Endothelial cell of umbilical vein (primary cell): ENCODE results near the gene CEP350. TPM values are rescaled to one million over a fixed set of nuclear protein-coding genes. Genes with fewer than 3 reads are reported as not detected.

Source experiments
- BruUV-seq: library from RNA; stranded (reverse); fragments of 400-500 nt; replicated peaks from 2 replicates; lab custom pipeline; 2021; lab: Mats Ljungman, UMichigan
- CTCF ChIA-PET: fragments of 300-600, 350-600 bp; sonication (Branson Sonifier 250); formaldehyde crosslinking; loops from one replicate; lab custom pipeline; 2021; ENCODE audit warnings: antibody characterized with exemption, inconsistent platforms; lab: Charles Lee
- POLR2A ChIA-PET: fragments of 300-600, 350-600 bp; sonication (Branson Sonifier 250); formaldehyde crosslinking; loops from one replicate; lab custom pipeline; 2021; ENCODE audit warnings: antibody characterized with exemption, inconsistent platforms; lab: Charles Lee
- DNase-seq: peaks from one replicate; pipeline ENCODE4 v3.0.0-alpha.2; 2011; ENCODE audit warnings: low read depth, low spot score
- FAIRE-seq: peaks from 2 replicates; lab custom pipeline; 2011; peaks lifted over from hg19 to GRCh38; lab: Jason Lieb, UNC
- H2AFZ ChIP-seq: 2 replicates; pipeline ENCODE4 v1.6.0; 2012; ENCODE audit warnings: low read depth, low read length, control low read depth, inconsistent platforms
- H3K27ac ChIP-seq: 2 replicates; pipeline ENCODE4 v1.5.1; 2011; ENCODE audit warnings: low read depth, mild to moderate bottlenecking, control low read depth, low read length, moderate library complexity; ENCODE audit not compliant: insufficient read depth
- H3K27me3 ChIP-seq, 2 experiments: 2 replicates each; pipeline versions ENCODE4 v1.6.0 to v1.6.1; 2011; ENCODE audit warnings: low read length in 2 of 2, mixed read lengths in 1 of 2; ENCODE audit not compliant: control insufficient read depth in 2 of 2, insufficient read depth in 2 of 2
- H3K36me3 ChIP-seq, 2 experiments: 2 replicates in 1 of 2; 3 replicates in 1 of 2; pipeline ENCODE4 v1.5.1; 2011; ENCODE audit warnings: low read length in 2 of 2, mild to moderate bottlenecking in 1 of 2, moderate library complexity in 1 of 2; ENCODE audit not compliant: control insufficient read depth in 2 of 2, insufficient read depth in 2 of 2; ENCODE audit errors: extremely low read depth in 1 of 2
- H3K4me1 ChIP-seq: 3 replicates; pipeline ENCODE4 v1.5.1; 2011; ENCODE audit warnings: mild to moderate bottlenecking, low read length; ENCODE audit not compliant: control insufficient read depth, insufficient read depth; ENCODE audit errors: extremely low read depth
- H3K4me2 ChIP-seq: 2 replicates; pipeline ENCODE4 v1.6.1; 2011; ENCODE audit warnings: low read length, control low read depth, mixed read lengths; ENCODE audit not compliant: insufficient read depth
- H3K4me3 ChIP-seq, 3 experiments: fragments of 200-600 bp in 1 of 3; sonication (generic), shearing (Covaris generic) in 1 of 3; replicated peaks in 1 of 3; 2 replicates each; pipeline ENCODE4 v1.5.1; 2011 to 2016; ENCODE audit warnings: control low read depth in 3 of 3, low read length in 3 of 3, mild to moderate bottlenecking in 2 of 3, inconsistent platforms in 1 of 3, low read depth in 1 of 3, moderate library complexity in 1 of 3; ENCODE audit not compliant: insufficient read depth in 1 of 3
- H3K79me2 ChIP-seq: 2 replicates; pipeline ENCODE4 v1.6.0; 2012; ENCODE audit warnings: low read length, inconsistent platforms; ENCODE audit not compliant: control insufficient read depth, insufficient read depth
- H3K9ac ChIP-seq: replicated peaks from 2 replicates; pipeline ENCODE3; 2011; ENCODE audit warnings: low read length, control low read depth; ENCODE audit not compliant: insufficient read depth; ENCODE audit errors: extremely low read depth
- H3K9me1 ChIP-seq: replicated peaks from 3 replicates; pipeline ENCODE4 v1.6.0; 2011; ENCODE audit warnings: mild to moderate bottlenecking, low read length; ENCODE audit not compliant: control insufficient read depth, insufficient read depth; ENCODE audit errors: extremely low read depth
- H3K9me3 ChIP-seq: replicated peaks from 2 replicates; pipeline ENCODE4 v1.5.1; 2012; ENCODE audit warnings: low read length, inconsistent platforms; ENCODE audit not compliant: control insufficient read depth, insufficient read depth
- H4K20me1 ChIP-seq: replicated peaks from 2 replicates; pipeline ENCODE3; 2011; ENCODE audit warnings: mild to moderate bottlenecking, low read length; ENCODE audit not compliant: control insufficient read depth, insufficient read depth; ENCODE audit errors: extremely low read depth
- EZH2 ChIP-seq: IDR thresholded peaks from 2 replicates; pipeline ENCODE4 v1.6.1; 2012; ENCODE audit warnings: borderline replicate concordance, low read depth, mild to moderate bottlenecking, moderate library complexity, low read length, inconsistent platforms; ENCODE audit not compliant: severe bottlenecking
- FOS ChIP-seq: IDR thresholded peaks from 2 replicates; pipeline ENCODE4 v1.6.1; 2011; ENCODE audit warnings: mild to moderate bottlenecking, low read length, moderate library complexity, borderline replicate concordance; ENCODE audit not compliant: insufficient read depth
- GATA2 ChIP-seq: IDR thresholded peaks from 2 replicates; pipeline ENCODE4 v1.7.0; 2011; ENCODE audit warnings: low read depth, mild to moderate bottlenecking, moderate library complexity, mixed read lengths, low read length; ENCODE audit not compliant: insufficient read length, insufficient read depth
- JUN ChIP-seq: IDR thresholded peaks from 2 replicates; pipeline ENCODE4 v1.6.1; 2011; ENCODE audit warnings: borderline replicate concordance, low read depth; ENCODE audit not compliant: insufficient read length, insufficient read depth
- MAX ChIP-seq: IDR thresholded peaks from 2 replicates; pipeline ENCODE4 v1.6.1; 2011; ENCODE audit not compliant: insufficient read depth, insufficient read length
- MYC ChIP-seq: IDR thresholded peaks from one replicate; pipeline ENCODE4 v1.6.1; 2011; ENCODE audit warnings: mild to moderate bottlenecking, low read depth, low read length
- POLR2A ChIP-seq: IDR thresholded peaks from 2 replicates; pipeline ENCODE4 v1.6.1; 2012; ENCODE audit warnings: low read depth, mild to moderate bottlenecking, control low read depth, low read length
- POLR2AphosphoS5 ChIP-seq: IDR thresholded peaks from 2 replicates; pipeline ENCODE4 v1.6.1; 2012; ENCODE audit warnings: low read depth, mild to moderate bottlenecking, control low read depth, low read length, moderate library complexity; ENCODE audit not compliant: insufficient read depth
- dilution Hi-C: fragments of 300-500 bp; cut with MboI; formaldehyde crosslinking; loops from one replicate; pipeline ENCODE4 v1.15.0; 2019; ENCODE audit warnings: low sequenced_read_pairs; ENCODE audit not compliant: extremely low pct_ligation_motif_present
- intact Hi-C: fragments of 100-400 bp; cut with micrococcal nuclease; formaldehyde crosslinking; loops from one replicate; pipeline ENCODE4 v1.10.0; 2022
- polyA plus RNA-seq, 4 experiments: library from polyadenylated mRNA; depleted of rRNA in 3 of 4; stranded (reverse) in 3 of 4; unstranded in 1 of 4; fragments of >200 nt; gene quantifications; 2 replicates each; pipeline versions ENCODE4 v1.2.1 to v1.2.3, GENCODE V29; 2011 to 2012; ENCODE audit warnings: missing spikeins in 1 of 4
- total RNA-seq: library from RNA; stranded (reverse); gene quantifications from 2 replicates; pipeline ENCODE4 v1.2.3, GENCODE V29; 2021
- TF ChIP-seq, protein P1 (sequence below), 2 donors: IDR thresholded peaks; 1 replicate in 1 of 2; 2 replicates in 1 of 2; pipeline ENCODE4 v1.5.1; 2011; ENCODE audit warnings: low read length in 2 of 2, mild to moderate bottlenecking in 2 of 2, moderate library complexity in 2 of 2, control low read depth in 1 of 2, inconsistent platforms in 1 of 2, low read depth in 1 of 2; ENCODE audit not compliant: insufficient read depth in 1 of 2; ENCODE audit errors: extremely low read depth in 1 of 2

CEP350 gene
- total and polyA plus RNA-seq, 2 donors (not counting 3 experiments of a cell fraction or from before 2014, with no cell fraction given) = 4.8 to 30.1 TPM

DNA sequence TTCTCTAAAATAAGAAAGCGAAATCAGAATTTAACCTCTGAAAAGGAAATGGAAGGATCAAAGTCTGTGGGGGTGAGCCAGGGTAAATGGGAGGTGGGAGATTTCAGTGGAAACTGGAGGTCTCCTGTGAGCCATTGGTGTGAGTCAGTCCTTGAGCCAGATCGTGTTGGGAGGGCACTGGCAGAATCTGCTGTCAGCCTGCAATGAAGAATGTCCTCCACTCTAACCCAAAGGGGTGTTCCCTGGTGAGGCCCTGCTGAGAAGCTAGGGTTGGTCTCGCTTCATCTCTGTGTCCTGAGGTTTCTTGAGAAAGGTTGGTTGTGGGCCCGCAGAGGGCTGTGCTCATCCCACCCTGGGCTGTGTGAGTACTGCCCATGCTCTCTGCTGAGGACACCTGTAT is 202.5 kb downstream of the CEP350 start:
- H2AFZ ChIP-seq = no peak overlapping the region
- CTCF ChIA-PET = interaction anchor here (1.0 to 2.3 kb wide), 3 partner anchors 12 to 342 kb away, joined by 3 to 16 read pairs (median 3); no protein-coding TSS in a partner anchor
- H3K4me1 ChIP-seq = peaks cover 43% of the 10 kb centered on the region
- H3K27me3 ChIP-seq = no peaks in the 10 kb centered on the region
- H3K27ac ChIP-seq = peak overlapping the region; percentile 2
- peaks cover 68% of the 10 kb centered on the region for H3K79me2 ChIP-seq
- BruUV-seq = no TSS peak
- TF ChIP-seq MYC (no peak), FOS (peak; percentile 17)
- H3K4me3 ChIP-seq = no peak overlapping the region
- dilution Hi-C loops (no loop called here), intact Hi-C loops (no loop called here)
- POLR2A ChIA-PET = interaction anchor here (1.0 kb wide), 1 partner anchor 10 kb away, joined by 5 read pairs; no protein-coding TSS in a partner anchor
- H3K9me3 ChIP-seq = no peaks in the 10 kb centered on the region
- H3K4me2 ChIP-seq = peak overlapping the region; percentile 85
- FAIRE-seq (no peak), DNase-seq (no peak)
- H3K9ac ChIP-seq = no peak overlapping the region
- no peaks in the 10 kb centered on the region for H3K36me3 ChIP-seq
- H4K20me1 ChIP-seq = no peaks in the 10 kb centered on the region
- no peaks in the 10 kb centered on the region for H3K9me1 ChIP-seq

- Histone ChIP-seq H3K4me3 (no peak overlapping the region), H3K4me1 (peaks cover 38% of the 10 kb centered on the region), H3K36me3 (no peaks in the 10 kb centered on the region), H3K27ac (no peak overlapping the region), H3K4me2 (peak overlapping the region; percentile 85), H3K9me3 (no peaks in the 10 kb centered on the region), H2AFZ (no peak overlapping the region), H4K20me1 (no peaks in the 10 kb centered on the region), H3K79me2 (peaks cover 72% of the 10 kb centered on the region), H3K9me1 (no peaks in the 10 kb centered on the region), H3K9ac (no peak overlapping the region), H3K27me3 (no peaks in the 10 kb centered on the region)
- CTCF ChIA-PET = interaction anchor here (1.0 to 2.3 kb wide), 2 partner anchors 12 to 21 kb away, joined by 3 to 16 read pairs; no protein-coding TSS in a partner anchor
- TF ChIP-seq FOS = no peak
- TF ChIP-seq MAX = no peak
- TF ChIP-seq GATA2 = no peak
- TF ChIP-seq MYC = no peak
- TF ChIP-seq POLR2AphosphoS5 = no peak
- TF ChIP-seq EZH2 = no peak
- no peak for TF ChIP-seq JUN
- TF ChIP-seq, protein P1, sequence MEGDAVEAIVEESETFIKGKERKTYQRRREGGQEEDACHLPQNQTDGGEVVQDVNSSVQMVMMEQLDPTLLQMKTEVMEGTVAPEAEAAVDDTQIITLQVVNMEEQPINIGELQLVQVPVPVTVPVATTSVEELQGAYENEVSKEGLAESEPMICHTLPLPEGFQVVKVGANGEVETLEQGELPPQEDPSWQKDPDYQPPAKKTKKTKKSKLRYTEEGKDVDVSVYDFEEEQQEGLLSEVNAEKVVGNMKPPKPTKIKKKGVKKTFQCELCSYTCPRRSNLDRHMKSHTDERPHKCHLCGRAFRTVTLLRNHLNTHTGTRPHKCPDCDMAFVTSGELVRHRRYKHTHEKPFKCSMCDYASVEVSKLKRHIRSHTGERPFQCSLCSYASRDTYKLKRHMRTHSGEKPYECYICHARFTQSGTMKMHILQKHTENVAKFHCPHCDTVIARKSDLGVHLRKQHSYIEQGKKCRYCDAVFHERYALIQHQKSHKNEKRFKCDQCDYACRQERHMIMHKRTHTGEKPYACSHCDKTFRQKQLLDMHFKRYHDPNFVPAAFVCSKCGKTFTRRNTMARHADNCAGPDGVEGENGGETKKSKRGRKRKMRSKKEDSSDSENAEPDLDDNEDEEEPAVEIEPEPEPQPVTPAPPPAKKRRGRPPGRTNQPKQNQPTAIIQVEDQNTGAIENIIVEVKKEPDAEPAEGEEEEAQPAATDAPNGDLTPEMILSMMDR (IDR thresholded peaks at IDR 0.05; ENCODE audit: extremely low read depth in 1 of 2, insufficient read depth in 1 of 2, low read depth in 1 of 2, low read length in 2 of 2) = no peak
- TF ChIP-seq POLR2A = no peak
- intact Hi-C loops = no loop called here
- FAIRE-seq = peak; percentile 33
- POLR2A ChIA-PET = interaction anchor here (1.0 kb wide), 1 partner anchor 9 kb away, joined by 5 read pairs; no protein-coding TSS in a partner anchor
- dilution Hi-C loops = no loop called here
- DNase-seq = peak; percentile 56
- no TSS peak for BruUV-seq
Observed at GRCh38 chr1:180157576-180158057, 203.0 kb downstream of the CEP350 start.
